ENCODE results near the gene RBM28.

Gene RBM28

GRCh38 chr7:128361411-128362379, 18.0 kb upstream of the RBM28 start, which contains the start of gene PRRT4:
Gene PRRT4, minus strand, starts transcription at chr7:128361690.
- DNase-seq (ENCODE audit: low spot score in 2 of 2) (peak in 1 of 2 donors; percentile 47), ATAC-seq (ENCODE audit: low read depth) (peak; percentile 72)
- Mint-ChIP-seq H3K27me3 (peaks cover 41% of the 10 kb centered on the region), H3K4me3 (peak within 1 kb of the TSS; percentile 94), H3K9me3 (no peaks in the 10 kb centered on the region), H3K36me3 (no peaks in the 10 kb centered on the region), H3K27ac (peak within 1 kb of the TSS; percentile 23), H3K4me1 (peaks cover 14% of the 10 kb centered on the region)

GRCh38 chr7:128360359-128360678, 16.6 kb upstream of the RBM28 start:
- DNase-seq (ENCODE audit: low spot score in 2 of 2) (no peak), ATAC-seq (ENCODE audit: low read depth) (no peak)
- no peaks in the 10 kb centered on the region for H3K9me3 Mint-ChIP-seq
- peaks cover 37% of the 10 kb centered on the region for H3K27me3 Mint-ChIP-seq
- H3K36me3 Mint-ChIP-seq: no peaks in the 10 kb centered on the region
- no peak overlapping the region for H3K4me3 Mint-ChIP-seq
- H3K4me1 Mint-ChIP-seq: peaks cover 14% of the 10 kb centered on the region
- H3K27ac Mint-ChIP-seq: no peak overlapping the region

GRCh38 chr7:128359939-128360338, 16.2 kb upstream of the RBM28 start:
- ATAC-seq (ENCODE audit: low read depth): no peak
- no peaks in the 10 kb centered on the region for H3K36me3 Mint-ChIP-seq
- no peak overlapping the region for H3K27ac Mint-ChIP-seq
- DNase-seq (ENCODE audit: low spot score in 2 of 2): no peak
- H3K9me3 Mint-ChIP-seq: no peaks in the 10 kb centered on the region
- no peak overlapping the region for H3K4me3 Mint-ChIP-seq
- H3K4me1 Mint-ChIP-seq: peaks cover 14% of the 10 kb centered on the region
- H3K27me3 Mint-ChIP-seq: peaks cover 36% of the 10 kb centered on the region

GRCh38 chr7:128359336-128359735, 15.6 kb upstream of the RBM28 start:
- Mint-ChIP-seq H3K27me3 (peaks cover 32% of the 10 kb centered on the region), H3K4me1 (peaks cover 14% of the 10 kb centered on the region), H3K36me3 (no peaks in the 10 kb centered on the region), H3K9me3 (no peaks in the 10 kb centered on the region), H3K4me3 (no peak overlapping the region), H3K27ac (no peak overlapping the region)
- DNase-seq (ENCODE audit: low spot score in 2 of 2): no peak
- no peak for ATAC-seq (ENCODE audit: low read depth)

- peaks cover 35% of the 10 kb centered on the region for H3K27me3 Mint-ChIP-seq
Observed at GRCh38 chr7:128358233-128358632, 14.5 kb upstream of the RBM28 start.

GRCh38 chr7:128357217-128357613, 13.5 kb upstream of the RBM28 start:
- peaks cover 33% of the 10 kb centered on the region for H3K27me3 Mint-ChIP-seq
- H3K4me1 Mint-ChIP-seq: peaks cover 12% of the 10 kb centered on the region
- H3K9me3 Mint-ChIP-seq: no peaks in the 10 kb centered on the region
- no peaks in the 10 kb centered on the region for H3K36me3 Mint-ChIP-seq
- H3K4me3 Mint-ChIP-seq: no peak overlapping the region
- no peak overlapping the region for H3K27ac Mint-ChIP-seq
- ATAC-seq (ENCODE audit: low read depth) (no peak), DNase-seq (ENCODE audit: low spot score in 2 of 2) (no peak)

More at GRCh38 chr7:128358233-128358632, 14.5 kb upstream of the RBM28 start:
- Mint-ChIP-seq H3K4me3 (no peak overlapping the region), H3K9me3 (no peaks in the 10 kb centered on the region), H3K36me3 (no peaks in the 10 kb centered on the region), H3K4me1 (peaks cover 14% of the 10 kb centered on the region), H3K27ac (no peak overlapping the region)
- ATAC-seq (ENCODE audit: low read depth) (no peak), DNase-seq (ENCODE audit: low spot score in 2 of 2) (no peak)

GRCh38 chr7:128356546-128357216, 13.0 kb upstream of the RBM28 start:
- no peak overlapping the region for H3K4me3 Mint-ChIP-seq
- ATAC-seq (ENCODE audit: low read depth): no peak
- no peak overlapping the region for H3K27ac Mint-ChIP-seq
- H3K9me3 Mint-ChIP-seq: no peaks in the 10 kb centered on the region
- DNase-seq (ENCODE audit: low spot score in 2 of 2): no peak
- no peaks in the 10 kb centered on the region for H3K36me3 Mint-ChIP-seq
- H3K4me1 Mint-ChIP-seq: peaks cover 7% of the 10 kb centered on the region
- H3K27me3 Mint-ChIP-seq: peaks cover 27% of the 10 kb centered on the region

- H3K4me3 Mint-ChIP-seq: peak overlapping the region; percentile 75
- ATAC-seq (ENCODE audit: low read depth): no peak
Observed at GRCh38 chr7:128353610-128354009, 9.9 kb upstream of the RBM28 start.

GRCh38 chr7:128353189-128353588, 9.5 kb upstream of the RBM28 start:
- no peaks in the 10 kb centered on the region for H3K36me3 Mint-ChIP-seq

More at GRCh38 chr7:128353610-128354009, 9.9 kb upstream of the RBM28 start:
- DNase-seq (ENCODE audit: low spot score in 2 of 2): no peak
- Mint-ChIP-seq H3K9me3 (no peaks in the 10 kb centered on the region), H3K36me3 (no peaks in the 10 kb centered on the region), H3K4me1 (no peaks in the 10 kb centered on the region), H3K27me3 (peaks cover 22% of the 10 kb centered on the region), H3K27ac (no peak overlapping the region)

GRCh38 chr7:128352636-128353035, 8.9 kb upstream of the RBM28 start:
- no peaks in the 10 kb centered on the region for H3K9me3 Mint-ChIP-seq
- H3K27ac Mint-ChIP-seq: no peak overlapping the region
- DNase-seq (ENCODE audit: low spot score in 2 of 2) (no peak), ATAC-seq (ENCODE audit: low read depth) (no peak)
- H3K4me1 Mint-ChIP-seq: no peaks in the 10 kb centered on the region
- H3K4me3 Mint-ChIP-seq: peak overlapping the region; percentile 75
- peaks cover 20% of the 10 kb centered on the region for H3K27me3 Mint-ChIP-seq
- no peaks in the 10 kb centered on the region for H3K36me3 Mint-ChIP-seq

More at GRCh38 chr7:128353189-128353588, 9.5 kb upstream of the RBM28 start:
- H3K4me1 Mint-ChIP-seq: no peaks in the 10 kb centered on the region
- ATAC-seq (ENCODE audit: low read depth) (no peak), DNase-seq (ENCODE audit: low spot score in 2 of 2) (no peak)
- H3K27ac Mint-ChIP-seq: no peak overlapping the region
- peaks cover 20% of the 10 kb centered on the region for H3K27me3 Mint-ChIP-seq
- no peaks in the 10 kb centered on the region for H3K9me3 Mint-ChIP-seq
- H3K4me3 Mint-ChIP-seq: peak overlapping the region; percentile 75

- Mint-ChIP-seq H3K9me3 (no peaks in the 10 kb centered on the region), H3K4me3 (no peak overlapping the region), H3K36me3 (no peaks in the 10 kb centered on the region), H3K4me1 (no peaks in the 10 kb centered on the region), H3K27me3 (peaks cover 21% of the 10 kb centered on the region), H3K27ac (no peak overlapping the region)
- DNase-seq (ENCODE audit: low spot score in 2 of 2): no peak
- ATAC-seq (ENCODE audit: low read depth): peak; percentile 35
Observed at GRCh38 chr7:128352153-128352537, 8.4 kb upstream of the RBM28 start.

- H3K4me3 Mint-ChIP-seq: peak overlapping the region; percentile 45
Observed at GRCh38 chr7:128351296-128352152, 7.8 kb upstream of the RBM28 start.

GRCh38 chr7:128350708-128351295, 7.1 kb upstream of the RBM28 start:
- Mint-ChIP-seq H3K36me3 (no peaks in the 10 kb centered on the region), H3K27me3 (peaks cover 21% of the 10 kb centered on the region), H3K4me1 (no peaks in the 10 kb centered on the region), H3K27ac (no peak overlapping the region), H3K4me3 (peak overlapping the region; percentile 45), H3K9me3 (no peaks in the 10 kb centered on the region)
- DNase-seq (ENCODE audit: low spot score in 2 of 2) (no peak), ATAC-seq (ENCODE audit: low read depth) (no peak)

More at GRCh38 chr7:128351296-128352152, 7.8 kb upstream of the RBM28 start:
- Mint-ChIP-seq H3K27me3 (peaks cover 21% of the 10 kb centered on the region), H3K27ac (no peak overlapping the region), H3K9me3 (no peaks in the 10 kb centered on the region), H3K4me1 (no peaks in the 10 kb centered on the region), H3K36me3 (no peaks in the 10 kb centered on the region)
- ATAC-seq (ENCODE audit: low read depth): peak; percentile 50
- DNase-seq (ENCODE audit: low spot score in 2 of 2): no peak

All from memory B cell (primary cell).